HEK293 (cell line): ENCODE results near the gene ANKRD63.

Experiments used
- CTCF ChIA-PET: fragments of 350-600 bp; formaldehyde crosslinking; extraction: SDS; loops from one replicate; lab custom pipeline; 2021; ENCODE audit warnings: antibody characterized with exemption; lab: Yijun Ruan, JAX
- POLR2A ChIA-PET: fragments of 300-600 bp; formaldehyde crosslinking; extraction: SDS; loops from one replicate; lab custom pipeline; 2020; ENCODE audit warnings: antibody characterized with exemption, inconsistent platforms; lab: Yijun Ruan, JAX
- H3K27ac ChIP-seq: fragments of 200-500 bp; sonication (Bioruptor generic); 2 replicates; pipeline ENCODE4 v1.5.1; 2014; ENCODE audit warnings: low read depth, low read length, control low read depth, inconsistent platforms; ENCODE audit errors: extremely low read depth
- H3K36me3 ChIP-seq, 2 experiments: fragments of 200-500 bp in 1 of 2; sonication (Bioruptor generic) in 1 of 2; 1 replicate in 1 of 2; 2 replicates in 1 of 2; pipeline ENCODE4 v1.5.1; 2014 to 2017; ENCODE audit warnings: inconsistent platforms in 2 of 2, low read length in 2 of 2; ENCODE audit not compliant: control insufficient read depth in 2 of 2, insufficient read depth in 1 of 2
- H3K4me1 ChIP-seq: fragments of 200-500 bp; sonication (Bioruptor generic); 2 replicates; pipeline ENCODE4 v1.5.1; 2014; ENCODE audit warnings: mild to moderate bottlenecking, low read length, inconsistent platforms; ENCODE audit not compliant: control insufficient read depth, insufficient read depth
- H3K4me3 ChIP-seq: 2 replicates; pipeline ENCODE4 v1.5.1; 2011; ENCODE audit warnings: low read depth, mild to moderate bottlenecking, control low read depth, low read length, moderate library complexity
- H3K9me3 ChIP-seq: fragments of 200-500 bp; sonication (Bioruptor generic); 2 replicates; pipeline ENCODE4 v1.5.1; 2014; ENCODE audit warnings: low read depth, low read length, inconsistent platforms; ENCODE audit not compliant: control insufficient read depth, insufficient read depth
- ATF2 ChIP-seq: fragments of 450-650 bp; formaldehyde crosslinking; IDR thresholded peaks from 2 replicates; pipeline ENCODE4 v1.5.1; 2016; ENCODE audit warnings: missing biosample characterization, missing genetic modification characterization, low read depth
- GLI4 ChIP-seq: fragments of 450-650 bp; formaldehyde crosslinking; IDR thresholded peaks from 2 replicates; pipeline ENCODE4 v1.5.1; 2016; ENCODE audit warnings: missing biosample characterization, missing genetic modification characterization
- GLIS1 ChIP-seq: fragments of 450-650 bp; formaldehyde crosslinking; IDR thresholded peaks from 2 replicates; pipeline ENCODE4 v1.5.1; 2016; ENCODE audit warnings: missing biosample characterization, missing genetic modification characterization
- GLIS2 ChIP-seq: fragments of 450-650 bp; formaldehyde crosslinking; IDR thresholded peaks from 2 replicates; pipeline ENCODE4 v1.5.1; 2016; ENCODE audit warnings: missing biosample characterization, missing genetic modification characterization
- IKZF3 ChIP-seq: fragments of 450-650 bp; IDR thresholded peaks from 2 replicates; pipeline ENCODE4 v1.5.0; 2018; ENCODE audit warnings: missing biosample characterization, mild to moderate bottlenecking, missing genetic modification characterization, moderate library complexity
- KLF8 ChIP-seq: fragments of 450-650 bp; formaldehyde crosslinking; IDR thresholded peaks from 2 replicates; pipeline ENCODE4 v1.5.1; 2016; ENCODE audit warnings: missing biosample characterization, missing genetic modification characterization
- MZF1 ChIP-seq: fragments of 450-650 bp; formaldehyde crosslinking; IDR thresholded peaks from 2 replicates; pipeline ENCODE4 v1.5.1; 2017; ENCODE audit warnings: missing biosample characterization, missing genetic modification characterization, borderline replicate concordance
- OSR2 ChIP-seq: fragments of 450-650 bp; formaldehyde crosslinking; IDR thresholded peaks from 2 replicates; pipeline ENCODE4 v1.5.1; 2016; ENCODE audit warnings: missing biosample characterization, missing genetic modification characterization
- RBAK ChIP-seq: fragments of 450-650 bp; formaldehyde crosslinking; IDR thresholded peaks from 2 replicates; pipeline ENCODE4 v1.5.1; 2016; ENCODE audit warnings: missing biosample characterization, missing genetic modification characterization
- SP2 ChIP-seq: fragments of 450-650 bp; formaldehyde crosslinking; IDR thresholded peaks from 2 replicates; pipeline ENCODE4 v1.5.1; 2016; ENCODE audit warnings: missing biosample characterization, missing genetic modification characterization
- ZFP3 ChIP-seq: fragments of 450-650 bp; formaldehyde crosslinking; IDR thresholded peaks from 2 replicates; pipeline ENCODE4 v1.5.1; 2016; ENCODE audit warnings: low read depth, missing biosample characterization, missing genetic modification characterization
- ZFP37 ChIP-seq: fragments of 450-650 bp; formaldehyde crosslinking; IDR thresholded peaks from 2 replicates; pipeline ENCODE4 v1.5.1; 2016; ENCODE audit warnings: missing biosample characterization, missing genetic modification characterization
- ZNF146 ChIP-seq: fragments of 450-650 bp; formaldehyde crosslinking; IDR thresholded peaks from 2 replicates; pipeline ENCODE4 v1.5.1; 2016; ENCODE audit warnings: missing biosample characterization, missing genetic modification characterization
- ZNF202 ChIP-seq: fragments of 450-650 bp; formaldehyde crosslinking; IDR thresholded peaks from 2 replicates; pipeline ENCODE4 v1.5.1; 2016; ENCODE audit warnings: missing biosample characterization, missing genetic modification characterization, borderline replicate concordance
- ZNF211 ChIP-seq: fragments of 450-650 bp; formaldehyde crosslinking; IDR thresholded peaks from 2 replicates; pipeline ENCODE4 v1.5.1; 2016; ENCODE audit warnings: low read depth, missing biosample characterization, missing genetic modification characterization
- ZNF23 ChIP-seq: fragments of 450-650 bp; formaldehyde crosslinking; IDR thresholded peaks from 2 replicates; pipeline ENCODE4 v1.5.1; 2016; ENCODE audit warnings: missing biosample characterization, missing genetic modification characterization, borderline replicate concordance
- ZNF26 ChIP-seq: fragments of 450-650 bp; formaldehyde crosslinking; IDR thresholded peaks from 2 replicates; pipeline ENCODE4 v1.5.1; 2016; ENCODE audit warnings: missing biosample characterization, missing genetic modification characterization
- ZNF274 ChIP-seq, 2 experiments: fragments of 200-500 bp in 1 of 2; fragments of 450-650 bp in 1 of 2; sonication (Bioruptor generic) in 1 of 2; formaldehyde crosslinking in 1 of 2; IDR thresholded peaks; 2 replicates each; pipeline versions ENCODE4 v1.5.1 to v1.6.1; 2014 to 2016; ENCODE audit warnings: borderline replicate concordance in 1 of 2, inconsistent platforms in 1 of 2, low read length in 1 of 2, missing biosample characterization in 1 of 2, missing genetic modification characterization in 1 of 2
- ZNF302 ChIP-seq: fragments of 450-650 bp; formaldehyde crosslinking; IDR thresholded peaks from 2 replicates; pipeline ENCODE4 v1.5.1; 2016; ENCODE audit warnings: missing biosample characterization, missing genetic modification characterization, low read depth
- ZNF335 ChIP-seq: fragments of 450-650 bp; formaldehyde crosslinking; conservative IDR thresholded peaks from 2 replicates; pipeline ENCODE4 v1.5.1; 2016; ENCODE audit warnings: missing biosample characterization, missing genetic modification characterization
- ZNF404 ChIP-seq: fragments of 450-650 bp; formaldehyde crosslinking; IDR thresholded peaks from 2 replicates; pipeline ENCODE4 v1.5.1; 2017; ENCODE audit warnings: missing biosample characterization, missing genetic modification characterization
- ZNF426 ChIP-seq: fragments of 450-650 bp; formaldehyde crosslinking; IDR thresholded peaks from 2 replicates; pipeline ENCODE4 v1.5.1; 2017; ENCODE audit warnings: missing biosample characterization, missing genetic modification characterization, mild to moderate bottlenecking, inconsistent platforms, moderate library complexity
- ZNF433 ChIP-seq: fragments of 450-650 bp; formaldehyde crosslinking; IDR thresholded peaks from 2 replicates; pipeline ENCODE4 v1.5.1; 2016; ENCODE audit warnings: missing biosample characterization, missing genetic modification characterization, low read depth
- ZNF561 ChIP-seq: fragments of 450-650 bp; IDR thresholded peaks from 2 replicates; pipeline ENCODE4 v1.5.1; 2018; ENCODE audit warnings: missing biosample characterization, missing genetic modification characterization, borderline replicate concordance
- ZNF585B ChIP-seq: fragments of 450-650 bp; formaldehyde crosslinking; IDR thresholded peaks from 2 replicates; pipeline ENCODE4 v1.5.1; 2016; ENCODE audit warnings: missing biosample characterization, missing genetic modification characterization
- ZNF623 ChIP-seq: fragments of 450-650 bp; formaldehyde crosslinking; IDR thresholded peaks from 2 replicates; pipeline ENCODE4 v1.5.1; 2016; ENCODE audit warnings: missing biosample characterization, missing genetic modification characterization
- ZNF624 ChIP-seq: fragments of 450-650 bp; formaldehyde crosslinking; IDR thresholded peaks from 2 replicates; pipeline ENCODE4 v1.5.1; 2017; ENCODE audit warnings: missing biosample characterization, missing genetic modification characterization
- TF ChIP-seq, protein P1 (sequence below): fragments of 450-650 bp; formaldehyde crosslinking; IDR thresholded peaks from 2 replicates; pipeline ENCODE4 v1.5.1; 2016; ENCODE audit warnings: missing biosample characterization, missing genetic modification characterization

Gene ANKRD63

DNA sequence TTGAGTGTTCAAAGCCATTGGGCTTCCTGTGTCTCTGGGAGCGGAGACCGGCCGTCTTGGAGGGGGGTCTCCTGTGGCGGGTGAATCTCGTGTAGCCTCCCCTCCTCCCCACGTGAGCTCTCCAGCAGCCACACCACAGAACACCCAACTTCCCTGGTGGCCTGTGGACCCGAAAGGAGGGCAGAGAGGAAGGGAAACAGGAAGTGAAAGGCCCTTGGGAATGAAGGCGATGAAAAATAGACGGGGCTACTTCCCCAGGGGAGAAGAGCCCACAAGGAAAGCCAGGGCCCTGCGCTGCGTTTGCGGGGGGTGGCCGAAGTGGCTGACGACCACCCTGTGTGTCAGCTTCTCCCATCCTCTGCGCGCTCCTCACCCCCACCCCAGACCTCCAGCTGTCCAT is 5.4 kb downstream of the ANKRD63 start:
- TF ChIP-seq MZF1 (tag by site-specific recombination): no peak
- TF ChIP-seq ZNF585B: no peak
- no peak for TF ChIP-seq ZNF211 (tag by site-specific recombination)
- no peak for TF ChIP-seq ZFP3 (tag by site-specific recombination)
- TF ChIP-seq, protein P1, sequence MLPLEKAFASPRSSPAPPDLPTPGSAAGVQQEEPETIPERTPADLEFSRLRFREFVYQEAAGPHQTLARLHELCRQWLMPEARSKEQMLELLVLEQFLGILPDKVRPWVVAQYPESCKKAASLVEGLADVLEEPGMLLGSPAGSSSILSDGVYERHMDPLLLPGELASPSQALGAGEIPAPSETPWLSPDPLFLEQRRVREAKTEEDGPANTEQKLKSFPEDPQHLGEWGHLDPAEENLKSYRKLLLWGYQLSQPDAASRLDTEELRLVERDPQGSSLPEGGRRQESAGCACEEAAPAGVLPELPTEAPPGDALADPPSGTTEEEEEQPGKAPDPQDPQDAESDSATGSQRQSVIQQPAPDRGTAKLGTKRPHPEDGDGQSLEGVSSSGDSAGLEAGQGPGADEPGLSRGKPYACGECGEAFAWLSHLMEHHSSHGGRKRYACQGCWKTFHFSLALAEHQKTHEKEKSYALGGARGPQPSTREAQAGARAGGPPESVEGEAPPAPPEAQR (tag by site-specific recombination): no peak
- no peak for TF ChIP-seq ZNF624
- TF ChIP-seq GLIS1 (tag by site-specific recombination): no peak
- TF ChIP-seq ZNF561: no peak
- no peak for TF ChIP-seq ZNF433
- no peak for TF ChIP-seq ZNF302 (tag by site-specific recombination)
- no peak for TF ChIP-seq ZNF26 (tag by site-specific recombination)
- TF ChIP-seq ZNF623 (tag by site-specific recombination): no peak
- TF ChIP-seq OSR2 (tag by site-specific recombination): no peak
- H3K36me3 ChIP-seq: no peaks in the 10 kb centered on the region
- no peak overlapping the region for H3K4me3 ChIP-seq
- H3K27ac ChIP-seq: no peak overlapping the region
- H3K9me3 ChIP-seq: no peaks in the 10 kb centered on the region
- ChIA-PET POLR2A (no interaction called here), CTCF (interaction anchor here (0.7 to 10.6 kb wide), 7 partner anchors 8 to 61 kb away, joined by 3 to 248 read pairs (median 4); partner anchors contain the start of gene PLCB2)
- H3K4me1 ChIP-seq: no peaks in the 10 kb centered on the region

DNA sequence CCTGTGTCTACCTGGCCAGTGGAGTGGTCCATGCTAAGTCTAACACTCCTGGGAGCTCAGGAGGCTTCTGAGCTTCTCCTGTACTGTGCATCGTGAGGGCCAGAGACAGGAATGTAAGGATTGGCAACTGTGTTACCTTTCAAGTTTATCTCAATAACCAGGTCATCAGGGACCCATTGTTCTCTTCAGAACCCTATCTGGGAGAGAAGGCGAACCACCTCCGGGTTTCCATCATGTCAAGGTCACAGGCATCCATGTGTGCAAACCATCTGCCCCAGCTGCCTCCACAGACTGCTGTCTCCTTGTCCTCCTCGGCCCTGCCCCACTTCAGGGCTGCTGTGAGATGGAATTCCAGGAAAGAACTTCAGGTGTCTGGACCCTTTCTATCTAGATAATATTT is 5.9 kb downstream of the ANKRD63 start:
- Histone ChIP-seq H3K9me3 (no peaks in the 10 kb centered on the region), H3K27ac (no peak overlapping the region), H3K4me3 (no peak overlapping the region), H3K36me3 (no peaks in the 10 kb centered on the region), H3K4me1 (no peaks in the 10 kb centered on the region)
- ChIA-PET POLR2A (no interaction called here), CTCF (interaction anchor here (1.1 to 10.6 kb wide), 4 partner anchors 8 to 44 kb away, joined by 3 to 248 read pairs (median 6); partner anchors contain the start of gene PLCB2)
- no peak for TF ChIP-seq GLI4 (tag by site-specific recombination)
- no peak for TF ChIP-seq KLF8 (tag by site-specific recombination)
- no peak for TF ChIP-seq SP2 (tag by site-specific recombination)
- no peak for TF ChIP-seq ZNF426 (tag by site-specific recombination)
- TF ChIP-seq RBAK (tag by site-specific recombination): no peak

- ChIA-PET CTCF (interaction anchor here (0.7 to 10.6 kb wide), 10 partner anchors 10 to 241 kb away, joined by 4 to 248 read pairs (median 30); partner anchors contain the start of genes PLCB2 and SRP14), POLR2A (no interaction called here)
- Histone ChIP-seq H3K4me3 (no peak overlapping the region), H3K27ac (no peak overlapping the region), H3K9me3 (no peaks in the 10 kb centered on the region), H3K4me1 (no peaks in the 10 kb centered on the region), H3K36me3 (no peaks in the 10 kb centered on the region)
- TF ChIP-seq GLIS2 (tag by site-specific recombination) (no peak), ZFP37 (tag by site-specific recombination) (no peak), ZNF404 (tag by site-specific recombination) (no peak), ZNF335 (tag by site-specific recombination) (no peak), ZNF202 (no peak), ATF2 (no peak), ZNF23 (no peak), IKZF3 (no peak), ZNF274 (IDR thresholded peaks at IDR 0.05; ENCODE audit: low read length) (no peak), ZNF274 (tag by site-specific recombination; IDR thresholded peaks at IDR 0.05; ENCODE audit: borderline replicate concordance) (no peak), ZNF146 (tag by site-specific recombination) (no peak)
- TF ChIP-seq, protein P1 (tag by site-specific recombination): no peak
These were observed 6.9 kb downstream of the ANKRD63 start for GRCh38 chr15:40275954-40276353.
